NOMO-1 treated with dmso at 0.1 percent for 144 hours (cell line): Measurements from ENCODE around the gene YPEL3.

Experiments
- DNase-seq: peaks from one replicate; lab custom pipeline; 2025; ENCODE audit not compliant: unreplicated experiment; lab: John Stamatoyannopoulos, UW

Gene YPEL3

DNA sequence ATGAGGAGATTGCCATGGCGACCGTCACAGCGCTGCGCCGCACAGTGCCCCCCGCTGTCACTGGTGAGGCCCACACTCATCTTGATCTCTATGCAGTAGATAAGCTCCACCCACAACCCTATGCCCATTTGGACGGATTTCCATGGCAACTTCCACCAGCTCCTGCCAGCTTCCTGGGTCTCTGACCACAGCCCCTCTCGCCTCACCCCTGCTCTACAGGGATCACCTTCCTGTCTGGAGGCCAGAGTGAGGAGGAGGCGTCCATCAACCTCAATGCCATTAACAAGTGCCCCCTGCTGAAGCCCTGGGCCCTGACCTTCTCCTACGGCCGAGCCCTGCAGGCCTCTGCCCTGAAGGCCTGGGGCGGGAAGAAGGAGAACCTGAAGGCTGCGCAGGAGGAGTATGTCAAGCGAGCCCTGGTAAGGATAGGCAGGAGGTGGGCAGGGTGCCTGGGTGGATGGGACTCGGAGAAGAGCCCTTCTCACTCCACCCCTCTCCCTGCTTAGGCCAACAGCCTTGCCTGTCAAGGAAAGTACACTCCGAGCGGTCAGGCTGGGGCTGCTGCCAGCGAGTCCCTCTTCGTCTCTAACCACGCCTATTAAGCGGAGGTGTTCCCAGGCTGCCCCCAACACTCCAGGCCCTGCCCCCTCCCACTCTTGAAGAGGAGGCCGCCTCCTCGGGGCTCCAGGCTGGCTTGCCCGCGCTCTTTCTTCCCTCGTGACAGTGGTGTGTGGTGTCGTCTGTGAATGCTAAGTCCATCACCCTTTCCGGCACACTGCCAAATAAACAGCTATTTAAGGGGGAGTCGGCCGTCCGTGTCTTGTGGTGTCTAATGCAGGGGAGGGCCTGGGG is 26.2 kb downstream of the YPEL3 start:
- DNase-seq: no peak

- no peak for DNase-seq
Observed at GRCh38 chr16:30068750-30069610, 27.0 kb downstream of the YPEL3 start.

DNA sequence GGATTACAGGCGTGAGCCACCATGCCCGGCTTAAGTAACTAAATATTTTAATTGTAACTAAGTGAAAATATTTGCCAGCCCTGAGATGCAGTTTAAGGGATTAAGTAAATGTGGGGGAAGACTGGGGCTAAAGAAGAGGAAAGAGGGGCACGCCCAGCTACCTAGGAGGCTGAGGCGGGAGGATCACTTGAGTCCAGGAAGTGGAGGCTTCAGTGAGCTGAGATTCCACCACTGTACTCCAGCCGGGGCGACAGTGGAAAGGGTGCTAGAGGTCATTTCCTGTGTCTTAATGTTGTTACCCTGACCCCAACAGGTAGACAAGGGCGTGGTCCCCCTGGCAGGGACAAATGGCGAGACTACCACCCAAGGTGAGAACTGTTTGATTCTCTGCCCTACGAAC is 27.7 kb downstream of the YPEL3 start:
- no peak for DNase-seq

- no peak for DNase-seq
Observed at GRCh38 chr16:30067584-30067916, 28.5 kb downstream of the YPEL3 start.

DNA sequence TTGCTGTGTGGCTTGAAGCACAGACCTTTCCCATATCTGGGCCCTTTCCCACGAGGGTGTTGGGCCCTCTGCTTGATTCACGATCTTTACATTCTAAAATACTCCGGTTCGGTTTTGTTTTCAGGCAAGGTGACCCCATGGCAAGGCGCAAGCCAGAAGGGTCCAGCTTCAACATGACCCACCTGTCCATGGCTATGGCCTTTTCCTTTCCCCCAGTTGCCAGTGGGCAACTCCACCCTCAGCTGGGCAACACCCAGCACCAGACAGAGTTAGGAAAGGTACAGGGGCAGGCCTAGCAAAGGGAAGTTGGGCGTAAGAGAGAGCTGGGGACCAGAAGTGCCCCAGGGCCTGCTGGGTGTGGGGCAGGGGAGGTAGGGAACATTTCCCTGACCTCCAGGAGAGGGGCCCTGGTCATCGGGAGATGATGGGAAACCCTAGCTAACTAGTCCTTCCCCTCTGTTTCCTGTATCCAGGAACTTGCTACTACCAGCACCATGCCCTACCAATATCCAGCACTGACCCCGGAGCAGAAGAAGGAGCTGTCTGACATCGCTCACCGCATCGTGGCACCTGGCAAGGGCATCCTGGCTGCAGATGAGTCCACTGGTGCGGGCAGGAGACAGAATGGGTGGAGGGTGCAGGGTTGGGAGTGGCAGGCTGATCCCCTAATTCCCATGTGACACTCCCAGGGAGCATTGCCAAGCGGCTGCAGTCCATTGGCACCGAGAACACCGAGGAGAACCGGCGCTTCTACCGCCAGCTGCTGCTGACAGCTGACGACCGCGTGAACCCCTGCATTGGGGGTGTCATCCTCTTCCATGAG is 29.0 kb downstream of the YPEL3 start:
- no peak for DNase-seq

DNA sequence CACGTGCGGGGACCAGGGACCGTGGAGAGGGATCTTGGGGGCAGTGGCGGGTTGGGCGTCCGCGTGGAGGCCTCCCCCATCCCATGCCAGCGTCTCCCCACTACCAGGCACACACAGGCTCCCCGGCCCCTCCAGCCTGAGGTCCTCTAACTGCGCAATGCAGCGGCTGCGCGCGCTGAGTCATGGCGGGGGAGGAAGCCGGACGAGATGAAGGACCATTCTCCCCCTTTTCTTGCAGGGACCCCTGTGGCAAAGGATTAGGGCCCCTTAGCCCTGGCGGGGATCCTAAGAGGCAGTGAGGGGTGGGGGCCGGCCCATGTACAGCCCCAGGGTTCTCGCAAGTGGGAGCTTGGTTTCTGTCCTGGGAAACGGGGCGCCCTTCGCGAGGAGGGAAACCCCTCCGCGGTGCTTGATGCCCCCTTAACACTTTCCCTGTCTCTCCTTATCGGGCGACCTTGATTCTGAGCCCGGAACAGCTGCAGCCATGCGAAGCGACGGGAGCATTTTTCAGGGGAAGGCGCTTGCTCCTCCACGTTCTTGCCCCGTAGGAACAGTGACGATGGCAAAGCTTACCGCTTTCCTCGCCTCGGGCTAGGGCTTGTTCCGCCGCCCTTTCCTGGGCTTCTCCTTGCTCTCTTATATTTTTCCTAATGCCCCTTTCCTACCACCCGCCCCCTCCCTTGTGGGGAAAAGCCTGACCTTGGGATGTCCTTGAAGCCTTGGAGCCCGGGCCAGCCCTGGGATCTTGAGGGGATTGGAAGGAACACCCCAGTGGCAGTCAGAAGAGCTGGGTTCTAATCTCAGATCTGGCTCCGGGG is 29.9 kb downstream of the YPEL3 start:
- DNase-seq: peak; percentile 21

DNA sequence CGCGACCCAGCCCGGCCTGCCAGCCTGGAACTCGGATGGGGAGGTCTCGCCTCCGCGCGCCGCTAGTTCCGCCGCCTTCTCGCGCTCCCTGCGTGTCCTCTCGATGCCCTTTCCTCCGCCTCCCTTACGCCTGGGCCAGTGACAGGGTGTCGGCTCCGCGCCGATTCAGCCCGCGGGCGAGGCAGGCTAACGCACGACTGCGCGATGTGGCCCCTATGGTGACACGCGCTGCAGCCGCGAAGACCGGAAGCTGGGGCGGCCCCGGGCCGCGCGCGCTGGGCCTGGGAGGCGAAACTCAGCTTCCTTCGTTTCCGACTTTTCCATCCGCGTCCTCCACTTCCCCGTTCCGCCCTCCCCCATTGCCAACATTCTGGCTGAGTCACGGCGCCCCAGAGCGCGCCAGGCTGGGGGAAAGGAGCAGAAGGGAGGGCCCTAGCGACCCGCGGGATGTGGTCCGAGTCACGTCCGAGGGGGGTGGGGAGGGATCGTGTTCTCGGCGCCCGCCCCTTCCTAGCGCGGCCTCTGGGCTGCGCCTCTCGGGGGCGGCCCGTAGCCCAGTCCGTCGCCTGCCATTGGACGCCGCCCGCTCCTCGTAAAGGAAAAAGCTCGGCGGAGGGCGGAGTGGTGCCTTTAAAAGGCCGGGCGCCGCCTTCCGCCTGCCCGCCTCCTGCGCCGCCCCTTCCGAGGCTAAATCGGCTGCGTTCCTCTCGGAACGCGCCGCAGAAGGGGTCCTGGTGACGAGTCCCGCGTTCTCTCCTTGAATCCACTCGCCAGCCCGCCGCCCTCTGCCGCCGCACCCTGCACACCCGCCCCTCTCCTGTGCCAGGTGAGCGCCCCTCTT is 30.7 kb downstream of the YPEL3 start, which contains the start of gene ALDOA:
TSS of gene ALDOA (plus strand) at position 659 of the 841 bp plus-strand sequence. CDS start 1,138 bp downstream, outside the sequence.
- peak; percentile 99 for DNase-seq

GRCh38 chr16:30064729-30065101 is 31.3 kb downstream of the YPEL3 start:
- DNase-seq: no peak

DNA sequence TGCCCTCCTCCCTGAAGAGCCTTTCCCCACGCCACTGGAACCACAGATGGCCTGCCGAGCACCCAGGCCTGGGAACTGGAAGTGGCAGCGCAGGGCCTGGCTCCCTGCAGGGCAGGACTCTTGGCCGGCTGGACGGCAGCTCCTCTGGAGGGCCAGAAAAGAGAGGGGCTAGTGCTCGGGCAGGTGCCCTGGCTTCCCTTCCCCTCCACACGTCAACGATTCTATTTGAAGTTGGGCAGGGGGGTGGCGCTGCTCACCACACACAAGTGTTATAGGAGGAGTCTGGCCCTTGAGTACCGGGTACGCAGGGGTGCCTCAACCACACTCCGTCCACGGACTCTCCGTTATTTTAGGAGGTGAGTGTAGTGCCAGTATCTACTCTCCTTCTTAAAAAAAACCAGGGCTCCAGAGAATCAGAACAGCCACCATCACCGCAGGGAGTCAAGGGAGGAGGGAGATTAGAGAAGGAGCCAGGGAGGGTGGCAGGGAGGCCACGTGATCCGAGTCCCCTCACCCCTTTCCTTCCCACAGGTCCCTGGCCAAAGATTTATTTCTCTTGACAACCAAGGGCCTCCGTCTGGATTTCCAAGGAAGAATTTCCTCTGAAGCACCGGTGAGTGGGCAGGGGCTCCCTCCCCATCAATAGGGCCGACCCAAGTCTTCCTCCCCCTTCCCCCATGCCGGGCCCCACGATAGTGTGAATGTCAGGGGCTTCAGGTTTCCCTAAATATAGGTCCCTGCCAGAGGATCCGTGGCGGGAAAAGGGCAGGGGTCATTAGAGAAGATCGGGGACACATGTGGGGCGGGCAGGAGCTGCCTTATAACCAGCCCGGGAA is 31.9 kb downstream of the YPEL3 start:
- DNase-seq: peak; percentile 77

- DNase-seq: no peak
Observed at GRCh38 chr16:30063278-30063892, 32.6 kb downstream of the YPEL3 start.

DNA sequence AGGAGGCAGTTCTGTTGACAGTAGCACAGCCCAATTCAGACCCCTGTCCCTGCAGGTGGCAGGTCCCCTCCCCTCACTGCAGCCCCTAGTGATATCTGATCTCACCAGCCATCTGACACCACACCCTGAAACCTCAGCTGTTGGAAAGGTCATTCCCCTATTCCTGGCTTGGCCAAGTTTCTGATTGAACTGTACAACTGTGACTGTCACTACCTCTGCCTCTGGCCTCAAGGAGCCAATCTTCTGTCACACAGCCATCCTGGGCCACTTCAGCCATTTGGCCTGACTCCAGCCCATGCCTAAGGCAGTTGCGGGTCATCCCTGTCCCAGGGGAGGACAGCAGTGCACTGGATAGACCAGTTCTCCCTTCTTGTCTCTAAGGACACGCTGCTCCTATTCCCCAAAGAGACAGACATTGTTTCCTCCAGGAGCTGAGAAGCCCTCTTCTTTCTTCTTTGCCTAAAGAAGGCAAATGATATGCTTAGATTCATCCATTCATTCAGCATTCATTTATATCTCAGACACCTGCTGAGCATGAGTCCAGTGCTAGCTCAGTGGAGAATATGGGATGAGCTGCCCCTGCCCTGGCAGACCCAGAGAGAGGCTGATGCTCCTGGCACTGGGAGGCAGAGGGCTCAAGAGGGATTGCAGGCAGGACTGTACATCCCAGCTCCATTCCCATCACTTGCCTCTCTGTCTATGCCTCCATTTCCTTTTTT is 35.0 kb downstream of the YPEL3 start:
- DNase-seq: no peak

- DNase-seq: no peak
Observed at GRCh38 chr16:30060346-30060745, 35.7 kb downstream of the YPEL3 start.

- no peak for DNase-seq
Observed at GRCh38 chr16:30054959-30055553, 41.0 kb downstream of the YPEL3 start.

GRCh38 chr16:30054451-30054850 is 41.6 kb downstream of the YPEL3 start:
- DNase-seq: no peak

DNA sequence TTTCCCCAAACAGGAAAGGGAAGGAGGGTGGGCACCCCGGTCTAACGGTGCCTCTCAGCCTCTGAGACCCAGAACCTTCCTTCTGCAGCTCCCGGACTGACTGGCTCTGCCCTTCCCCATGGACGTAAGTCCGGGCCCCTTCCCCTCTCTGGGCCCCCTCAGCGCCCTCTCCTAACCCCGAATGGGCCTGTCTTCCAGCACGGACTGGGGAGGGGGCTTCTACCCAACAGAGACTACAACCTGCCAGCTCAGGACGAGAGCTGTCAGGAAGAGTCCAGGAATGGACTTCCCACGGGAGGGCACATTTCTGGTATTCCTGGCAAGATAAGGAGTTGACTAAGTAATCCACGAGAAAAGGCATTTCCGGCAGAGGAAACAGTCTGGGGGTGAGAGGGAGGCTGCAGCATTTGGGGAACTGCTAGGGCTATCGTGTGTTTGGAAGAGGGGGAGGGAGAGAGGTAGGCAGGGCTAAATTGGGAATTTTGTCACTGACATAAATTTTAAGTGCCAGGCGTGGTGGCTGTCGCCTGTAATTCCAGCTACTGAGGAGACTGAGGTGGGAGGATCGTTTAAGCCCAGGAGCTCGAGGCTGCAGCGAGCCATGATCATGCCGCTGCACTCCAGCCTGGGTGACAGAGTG is 42.5 kb downstream of the YPEL3 start:
- no peak for DNase-seq

DNA sequence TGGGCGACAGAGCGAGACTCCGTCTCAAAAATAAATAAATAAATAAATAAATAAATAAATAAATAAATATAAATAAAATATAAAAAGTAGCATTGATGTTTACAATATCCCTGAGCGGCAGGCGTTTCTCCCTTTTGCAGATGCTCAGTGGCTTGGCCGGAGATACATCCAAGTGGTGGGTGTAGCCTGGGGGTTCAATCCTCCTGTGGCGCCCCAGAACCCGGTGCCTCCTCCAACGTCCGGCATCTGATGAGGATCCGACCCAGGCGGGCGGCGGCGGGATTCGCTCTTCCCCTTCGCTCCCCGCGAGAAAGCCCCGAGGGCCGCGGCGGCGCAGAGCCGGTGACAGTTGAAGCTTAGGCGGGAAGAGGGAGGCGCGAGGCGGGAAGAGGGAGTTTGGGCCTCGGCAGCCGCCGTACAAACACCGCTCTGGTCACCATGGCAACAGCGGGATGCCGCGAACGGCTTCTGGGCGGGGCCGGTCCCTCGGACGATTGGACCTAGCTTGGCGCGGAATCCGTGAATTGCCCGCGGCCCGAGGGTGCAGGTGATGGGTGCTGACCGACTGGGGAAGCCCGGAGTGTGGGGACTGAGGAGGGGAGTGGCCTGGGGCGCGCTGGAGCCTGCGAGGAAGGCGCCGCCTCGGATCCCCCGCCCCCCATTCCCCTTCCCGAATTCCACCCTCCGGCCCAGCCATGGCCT is 43.2 kb downstream of the YPEL3 start:
- DNase-seq: peak; percentile 88
